Upper lobe of right lung (tissue), 1 donor: ENCODE data around the gene TRIM28. TPM values are rescaled to one million over a fixed set of nuclear protein-coding genes. Genes with fewer than 3 reads are reported as not detected.

Source experiments
- ATAC-seq: fragments of 200-7000 bp; cut with Tn5 transposase; one replicate; pipeline ENCODE4 v1.9.1; 2020; ENCODE audit warnings: mild to moderate bottlenecking, moderate library complexity
- DNase-seq: peaks from one replicate; pipeline ENCODE4 v3.0.0-alpha.2; 2020
- H3K27ac ChIP-seq: fragments of 200-600 bp; one replicate; pipeline ENCODE4 v1.8.0; 2022
- H3K27me3 ChIP-seq: fragments of 200-600 bp; one replicate; pipeline ENCODE4 v1.8.0; 2022; ENCODE audit warnings: mild to moderate bottlenecking
- H3K36me3 ChIP-seq: fragments of 200-600 bp; one replicate; pipeline ENCODE4 v1.8.0; 2022
- H3K4me1 ChIP-seq: fragments of 200-600 bp; one replicate; pipeline ENCODE4 v1.8.0; 2022
- H3K4me3 ChIP-seq: fragments of 200-600 bp; one replicate; pipeline ENCODE4 v1.8.0; 2022; ENCODE audit warnings: mild to moderate bottlenecking
- H3K9me3 ChIP-seq: fragments of 200-600 bp; one replicate; pipeline ENCODE4 v1.8.0; 2022
- CTCF ChIP-seq: fragments of 200-600 bp; IDR thresholded peaks from one replicate; pipeline ENCODE4 v1.8.0; 2022; ENCODE audit warnings: antibody characterized with exemption
- intact Hi-C: fragments of 100-400 bp; cut with DNase I; formaldehyde crosslinking; loops from one replicate; pipeline ENCODE4 v1.11.0; 2022
- total RNA-seq: library from RNA; stranded (reverse); fragmentation: NEBNext Ultra II Directional; extraction: Animal tissue kit (Norgen Biotek cat#: 25700); gene quantifications from one replicate; pipeline ENCODE4 v1.2.1, GENCODE V29; 2021
- donor health status: DM: no; HTN: yes; CAD: no; lungs with severe emphysema.

TRIM28 gene
- total RNA-seq, 1 donor from 2014 or later, result 199 TPM

DNA sequence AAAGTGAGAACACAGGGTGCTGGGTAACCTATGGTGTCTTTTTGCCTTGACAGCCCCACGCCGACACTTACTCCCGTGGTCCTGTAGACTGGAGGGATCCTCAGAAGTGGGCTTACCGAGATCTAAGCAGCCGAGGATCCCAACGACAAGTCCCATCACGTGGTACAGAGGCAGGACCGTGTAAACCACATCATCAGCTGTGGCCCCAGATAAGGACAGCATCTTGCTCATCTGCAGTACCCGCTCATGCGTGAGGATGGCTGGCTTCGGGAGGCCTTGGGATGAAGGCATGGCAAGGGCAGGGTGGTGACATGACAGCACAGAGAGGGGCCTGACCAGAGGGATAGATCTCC lies 34.2 kb upstream of the TRIM28 start:
- peaks cover 13% of the 10 kb centered on the region for H3K4me1 ChIP-seq
- no peak overlapping the region for H3K27ac ChIP-seq
- ATAC-seq (no peak), DNase-seq (no peak)
- intact Hi-C loops, result no loop called here
- TF ChIP-seq CTCF, result no peak
- H3K9me3 ChIP-seq, result no peaks in the 10 kb centered on the region
- H3K4me3 ChIP-seq, result no peak overlapping the region
- no peaks in the 10 kb centered on the region for H3K27me3 ChIP-seq
- no peaks in the 10 kb centered on the region for H3K36me3 ChIP-seq

- H3K4me1 ChIP-seq, result peaks cover 15% of the 10 kb centered on the region
- intact Hi-C loops, result no loop called here
- no peak overlapping the region for H3K4me3 ChIP-seq
- no peaks in the 10 kb centered on the region for H3K9me3 ChIP-seq
- no peak overlapping the region for H3K27ac ChIP-seq
- DNase-seq (no peak), ATAC-seq (no peak)
- TF ChIP-seq CTCF, result no peak
- no peaks in the 10 kb centered on the region for H3K27me3 ChIP-seq
- H3K36me3 ChIP-seq, result no peaks in the 10 kb centered on the region
These were observed 33.6 kb upstream of the TRIM28 start for GRCh38 chr19:58510084-58510862.

- no peaks in the 10 kb centered on the region for H3K9me3 ChIP-seq
- no peaks in the 10 kb centered on the region for H3K27me3 ChIP-seq
- H3K4me3 ChIP-seq, result no peak within 1 kb of the TSS
- DNase-seq, result no peak
- intact Hi-C loops, result no loop called here
- H3K27ac ChIP-seq, result no peak within 1 kb of the TSS
- TF ChIP-seq CTCF, result no peak
- H3K36me3 ChIP-seq, result peaks cover 11% of the 10 kb centered on the region
- no peak for ATAC-seq
- H3K4me1 ChIP-seq, result peaks cover 15% of the 10 kb centered on the region
These were observed 32.3 kb upstream of the TRIM28 start, which contains the start of gene SLC27A5 for GRCh38 chr19:58511353-58512208. TSS of gene SLC27A5 (minus strand) at chr19:58511992. CDS start at chr19:58511955, 37 bp downstream.

DNA sequence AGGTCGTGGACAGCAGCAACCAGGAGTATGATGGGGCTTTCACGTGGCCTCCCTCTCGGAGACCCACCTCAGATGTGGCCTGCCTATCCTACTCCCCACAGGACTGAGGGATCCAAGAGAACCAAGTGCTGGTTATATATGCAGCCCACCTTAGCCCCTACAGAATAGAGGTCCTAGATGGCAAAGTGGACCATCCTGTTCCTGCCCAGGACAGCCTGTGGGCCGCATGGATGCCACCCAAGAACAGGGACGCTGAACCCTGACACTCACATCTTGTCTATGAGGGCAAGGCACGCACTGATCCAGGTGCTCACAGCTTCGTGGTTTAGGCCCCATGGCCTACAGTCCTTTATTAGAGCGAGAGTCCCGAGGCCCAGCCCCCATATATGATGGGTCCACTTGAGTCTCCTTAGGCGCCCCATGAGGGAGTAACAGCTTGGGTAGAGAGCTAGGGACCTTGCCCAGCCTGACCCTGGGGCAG lies 30.6 kb upstream of the TRIM28 start:
- Histone ChIP-seq H3K36me3 (peaks cover 20% of the 10 kb centered on the region), H3K9me3 (no peaks in the 10 kb centered on the region), H3K4me1 (peaks cover 20% of the 10 kb centered on the region), H3K27ac (peak overlapping the region; percentile 66), H3K27me3 (no peaks in the 10 kb centered on the region), H3K4me3 (no peak overlapping the region)
- DNase-seq (no peak), ATAC-seq (no peak)
- no peak for TF ChIP-seq CTCF
- intact Hi-C loops, result no loop called here

DNA sequence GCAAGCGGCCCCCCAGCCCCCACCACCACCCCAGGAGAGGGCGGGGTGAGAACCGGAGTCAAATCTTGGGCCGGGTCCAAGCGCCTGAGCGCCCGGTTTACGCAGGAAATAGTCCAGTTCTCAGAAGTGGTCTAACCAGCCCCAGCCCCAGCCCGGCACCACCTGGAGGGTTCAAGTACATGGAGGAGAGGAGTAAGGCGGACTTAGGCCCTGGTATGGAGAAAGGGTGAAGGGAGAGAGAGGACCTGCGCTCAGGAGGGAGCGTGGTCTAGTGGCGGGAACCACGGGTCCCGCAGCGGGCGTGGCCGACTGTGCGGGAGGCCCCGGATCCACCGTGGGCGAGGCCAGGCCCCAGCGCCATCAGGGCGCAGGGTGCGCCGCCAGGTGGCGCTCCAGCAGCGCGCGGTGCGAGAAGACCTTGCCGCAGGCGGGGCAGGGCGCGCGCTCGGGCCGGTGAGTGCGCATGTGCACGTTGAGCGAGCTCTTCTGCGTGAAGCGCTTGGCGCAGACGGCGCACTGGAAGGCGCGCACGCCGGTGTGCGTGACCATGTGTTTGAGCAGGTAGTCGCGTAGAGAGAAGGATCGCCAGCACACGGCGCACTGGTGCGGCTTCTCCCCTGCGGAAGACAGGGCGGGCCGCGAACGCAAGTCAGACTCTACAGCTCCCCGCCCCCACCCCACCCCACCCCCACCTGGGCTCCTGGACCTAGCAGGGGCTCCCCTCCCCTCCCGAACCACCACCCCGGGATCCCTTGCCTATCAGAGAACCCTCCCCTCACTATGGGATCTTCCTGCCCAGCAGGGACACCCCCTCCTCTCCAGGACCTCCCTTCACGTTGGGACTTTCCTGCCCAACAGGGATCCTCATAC lies 29.9 kb upstream of the TRIM28 start:
- no peaks in the 10 kb centered on the region for H3K27me3 ChIP-seq
- peak; percentile 97 for DNase-seq
- peak; percentile 92 for TF ChIP-seq CTCF
- peak overlapping the region; percentile 44 for H3K4me3 ChIP-seq
- peaks cover 20% of the 10 kb centered on the region for H3K36me3 ChIP-seq
- no peaks in the 10 kb centered on the region for H3K9me3 ChIP-seq
- intact Hi-C loops, result no loop called here
- H3K4me1 ChIP-seq, result peaks cover 25% of the 10 kb centered on the region
- ATAC-seq, result peak; percentile 95
- H3K27ac ChIP-seq, result peak overlapping the region; percentile 66
